HuH-7 (cell line): ENCODE data around the gene PDLIM1.
"Not testable (repeated sequence)": the region's sequence is repeated elsewhere in the genome, so short reads cannot be mapped to it uniquely, and the experiment has no call there.

ENCODE experiments used
- DNase-seq: peaks from one replicate; pipeline ENCODE4 v3.0.0; 2011; ENCODE audit warnings: low spot score

Gene PDLIM1

GRCh38 chr10:95240096-95240495 is 50.7 kb downstream of the PDLIM1 start:
- DNase-seq, result not testable (repeated sequence)

- DNase-seq, result no peak
Measured at GRCh38 chr10:95237376-95238170, 53.2 kb downstream of the PDLIM1 start.

DNA sequence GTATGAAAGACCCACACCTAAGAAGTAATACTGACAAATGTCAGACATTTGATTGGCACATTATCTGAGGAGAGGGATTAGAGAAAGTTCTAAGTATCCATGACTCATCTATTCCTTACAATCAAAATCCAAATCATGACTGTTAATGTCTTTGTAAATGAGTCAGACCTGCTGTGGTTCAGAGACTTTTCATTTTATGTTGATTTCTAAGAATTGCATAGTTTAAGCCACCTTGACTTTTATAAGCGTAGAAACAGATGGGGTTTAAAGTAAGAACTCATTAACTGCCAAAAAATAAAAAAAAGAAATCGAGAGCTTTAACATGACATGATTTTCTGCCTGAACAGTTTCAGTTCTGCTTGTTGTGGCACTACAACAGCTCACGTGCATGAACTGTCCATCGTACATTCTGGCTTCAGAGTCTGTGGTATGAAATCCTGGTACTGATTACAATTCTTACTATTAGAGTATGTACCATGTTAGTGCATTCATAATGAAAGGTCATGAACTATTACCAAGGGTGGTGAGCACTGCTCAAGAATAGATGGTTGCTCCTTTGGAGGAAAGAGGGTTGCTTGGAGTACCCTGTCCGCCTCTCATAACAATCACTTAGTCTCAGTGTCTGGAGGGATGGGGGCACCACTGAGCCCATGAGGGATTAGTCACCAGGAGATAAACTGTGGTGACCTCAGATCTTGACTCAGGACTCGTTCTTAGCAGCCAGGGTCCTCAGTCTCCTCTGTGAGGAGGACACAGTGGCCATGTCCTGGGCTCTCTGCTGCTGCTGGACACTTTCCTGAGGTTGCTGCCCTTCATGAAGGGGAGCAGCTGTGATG is 54.5 kb downstream of the PDLIM1 start:
- DNase-seq, result no peak

- no peak for DNase-seq
Measured at GRCh38 chr10:95235676-95236067, 55.1 kb downstream of the PDLIM1 start.

- no peak for DNase-seq
Measured at GRCh38 chr10:95234951-95235350, 55.9 kb downstream of the PDLIM1 start.

GRCh38 chr10:95233377-95234034 is 57.3 kb downstream of the PDLIM1 start:
- no peak for DNase-seq

DNA sequence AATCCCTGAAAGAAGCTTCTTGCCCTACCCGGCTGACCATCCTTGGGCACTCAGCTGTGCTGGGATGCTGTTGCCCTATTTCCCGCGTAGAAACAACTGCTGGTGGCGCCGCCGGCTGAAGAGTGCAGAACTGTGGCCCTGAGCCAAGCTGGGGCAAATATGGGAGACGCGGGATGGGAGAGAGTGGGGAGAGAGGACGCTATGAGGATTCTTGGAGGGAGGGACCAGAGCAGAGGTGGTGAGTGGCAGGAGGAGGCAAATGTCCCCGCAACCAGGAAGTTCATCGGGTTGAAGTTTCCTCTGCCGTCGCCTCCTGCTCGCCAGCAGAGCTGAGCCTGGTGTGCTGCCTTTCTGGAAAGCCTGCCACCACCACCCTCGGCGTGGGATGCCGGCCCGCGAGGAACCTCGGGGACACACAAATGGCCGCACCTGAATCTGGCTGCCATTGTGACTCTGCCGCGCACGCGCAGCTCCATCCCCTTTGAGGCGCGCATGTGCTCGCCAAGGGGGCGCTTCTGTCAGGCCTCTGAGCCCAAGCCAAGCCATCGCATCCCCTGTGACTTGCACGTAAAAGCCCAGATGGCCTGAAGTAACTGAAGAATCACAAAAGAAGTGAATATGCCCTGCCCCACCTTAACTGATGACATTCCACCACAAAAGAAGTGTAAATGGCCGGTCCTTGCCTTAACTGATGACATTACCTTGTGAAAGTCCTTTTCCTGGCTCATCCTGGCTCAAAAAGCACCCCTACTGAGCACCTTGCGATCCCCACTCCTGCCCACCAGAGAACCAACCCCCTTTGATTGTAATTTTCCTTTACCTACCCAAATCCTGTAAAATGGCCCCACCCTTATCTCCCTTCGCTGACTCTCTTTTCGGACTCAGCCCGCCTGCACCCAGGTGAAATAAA is 59.9 kb downstream of the PDLIM1 start:
- DNase-seq, result not testable (repeated sequence)

DNA sequence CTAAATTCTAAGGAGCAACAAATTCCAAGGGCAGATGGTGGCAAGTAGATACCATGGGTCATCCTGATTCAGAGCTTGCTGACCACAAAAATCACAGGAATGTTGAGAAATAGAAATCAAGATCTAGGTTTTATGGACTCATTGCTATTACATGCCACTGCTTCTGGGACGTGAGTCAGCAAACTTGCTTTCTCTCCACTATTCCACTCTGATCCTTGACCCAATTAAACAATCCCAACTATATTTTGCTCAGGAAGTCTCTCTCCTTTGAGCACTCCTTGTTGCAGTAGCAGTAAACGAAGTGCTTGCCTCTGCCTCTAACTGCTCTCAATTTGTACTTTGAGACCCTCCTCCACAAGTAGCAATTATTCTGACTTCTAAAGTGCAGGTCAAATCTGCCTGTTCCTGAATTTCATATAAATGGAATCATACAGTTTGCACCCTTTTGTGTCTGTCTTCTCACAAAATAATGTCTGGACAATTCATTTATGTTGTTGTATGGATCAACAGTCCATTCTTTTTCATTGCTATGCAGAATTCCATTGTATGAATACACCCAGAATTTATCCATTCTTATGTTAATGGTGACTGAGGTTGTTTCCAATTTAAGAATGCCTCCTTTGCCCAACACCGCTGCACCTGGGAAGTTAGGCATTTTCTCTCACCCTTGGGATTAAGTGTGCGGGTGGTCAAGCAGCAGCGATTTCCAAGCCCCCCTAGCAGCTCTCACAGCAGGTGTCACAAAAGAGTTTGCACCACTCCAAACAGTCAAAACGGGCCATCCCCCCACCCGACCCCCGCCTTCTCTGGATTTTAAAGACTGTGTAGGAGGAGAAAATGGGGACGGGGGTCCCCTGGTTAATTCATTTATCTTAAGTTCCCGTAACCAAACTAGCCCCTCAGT is 60.8 kb downstream of the PDLIM1 start:
- DNase-seq, result no peak

DNA sequence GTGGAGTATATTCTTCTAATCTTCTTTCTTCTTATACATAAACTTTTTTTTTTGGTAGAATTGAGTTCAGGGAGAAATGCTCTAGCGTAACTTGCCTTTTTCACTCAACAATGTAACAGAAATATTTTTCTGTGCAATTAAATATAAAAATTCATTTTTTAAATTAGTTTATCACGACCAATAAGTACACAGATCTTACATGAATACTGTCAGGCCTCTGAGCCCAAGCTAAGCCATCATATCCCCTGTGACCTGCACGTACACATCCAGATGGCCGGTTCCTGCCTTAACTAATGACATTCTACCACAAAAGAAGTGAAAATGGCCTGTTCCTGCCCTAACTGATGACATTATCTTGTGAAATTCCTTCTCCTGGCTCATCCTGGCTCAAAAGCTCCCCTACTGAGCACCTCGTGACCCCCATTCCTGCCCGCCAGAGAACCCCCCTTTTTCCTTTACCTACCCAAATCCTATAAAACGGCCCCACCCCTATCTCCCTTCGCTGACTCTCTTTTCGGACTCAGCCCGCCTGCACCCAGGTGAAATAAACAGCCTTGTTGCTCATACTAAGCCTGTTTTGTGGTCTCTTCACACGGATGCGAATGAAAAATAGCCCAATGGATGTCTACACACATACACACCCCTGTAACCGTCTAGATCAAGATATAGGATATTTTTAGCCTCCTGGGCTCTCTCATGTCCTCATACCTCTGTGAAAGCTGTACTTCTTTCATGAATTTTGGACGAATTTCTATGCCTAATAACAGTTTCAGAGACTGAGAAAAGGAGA is 61.7 kb downstream of the PDLIM1 start:
- not testable (repeated sequence) for DNase-seq

DNA sequence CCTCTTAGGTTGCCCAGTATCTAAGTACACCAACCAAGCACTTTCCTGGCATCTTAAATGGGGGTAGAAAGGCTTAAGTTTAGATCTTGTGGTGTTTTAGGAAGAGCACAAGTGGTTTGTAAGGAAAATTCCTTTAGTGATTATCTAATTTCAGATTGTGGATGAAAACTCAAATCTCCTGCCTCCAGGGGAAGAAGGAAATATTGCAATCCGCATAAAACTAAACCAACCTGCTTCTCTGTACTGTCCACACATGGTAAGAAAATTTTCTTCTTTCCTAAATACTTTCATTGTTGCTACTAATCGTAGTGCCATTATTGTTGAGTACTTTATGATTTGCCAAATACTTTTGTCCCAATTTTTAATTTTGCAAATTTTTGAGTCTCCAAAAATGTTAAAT is 65.7 kb downstream of the PDLIM1 start:
- DNase-seq, result no peak

DNA sequence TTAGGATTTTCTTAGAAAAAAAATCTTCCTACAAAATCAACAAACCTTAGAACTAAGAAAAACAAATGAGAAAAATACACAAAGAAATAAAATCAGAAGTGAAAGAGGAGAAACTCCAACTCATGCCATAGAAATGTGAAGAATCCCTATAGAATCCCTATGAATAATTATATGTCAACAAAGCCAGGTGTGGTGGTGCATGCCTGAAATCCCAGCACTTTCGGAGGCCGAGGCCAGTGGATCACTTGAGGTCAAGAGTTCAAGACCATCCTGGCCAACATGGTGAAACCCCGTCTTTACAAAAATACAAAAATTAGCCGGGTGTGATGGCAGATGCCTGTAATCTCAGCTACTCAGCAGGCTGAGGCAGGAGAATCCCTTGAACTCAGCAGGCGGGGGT is 69.7 kb downstream of the PDLIM1 start:
- DNase-seq, result no peak

DNA sequence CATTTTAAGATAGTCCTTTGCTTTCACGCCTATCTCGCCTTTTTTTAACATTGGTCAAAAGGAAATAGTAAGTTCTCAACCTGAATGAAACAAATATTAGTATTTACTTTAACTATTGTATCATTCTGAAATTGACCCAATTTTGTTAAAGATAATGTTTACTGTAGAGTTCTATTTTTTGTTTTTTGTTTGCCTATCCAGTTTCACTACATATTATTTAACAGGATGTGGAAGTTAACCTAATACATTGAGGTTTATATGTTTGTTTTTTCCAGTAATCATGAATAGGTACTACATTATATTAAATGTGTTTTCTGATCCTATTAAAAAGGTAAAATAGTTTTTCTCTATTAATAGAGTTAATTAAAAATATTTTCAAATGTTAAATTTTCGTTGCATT is 70.3 kb downstream of the PDLIM1 start:
- DNase-seq, result no peak

DNA sequence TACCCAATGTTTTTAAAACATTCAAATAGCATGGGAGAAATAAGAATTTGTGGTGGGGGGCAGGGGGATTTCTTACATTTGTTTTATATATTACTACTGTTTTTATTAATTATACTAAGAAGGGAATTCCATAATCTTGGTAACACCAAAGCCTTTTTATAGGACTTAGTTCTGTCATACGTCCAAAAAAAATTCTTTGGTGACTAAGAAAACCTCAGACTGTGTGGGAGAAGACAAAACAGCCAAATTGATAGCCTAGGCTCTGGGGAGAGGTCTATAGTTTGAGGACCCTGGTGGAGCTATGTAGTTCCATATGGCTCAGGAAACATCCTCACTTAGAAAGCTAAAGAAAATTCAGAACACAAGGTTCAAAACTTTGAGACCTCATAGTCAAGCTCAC is 73.3 kb downstream of the PDLIM1 start:
- DNase-seq, result no peak

GRCh38 chr10:95214793-95215192 is 76.0 kb downstream of the PDLIM1 start:
- no peak for DNase-seq

- DNase-seq, result no peak
Measured at GRCh38 chr10:95214369-95214768, 76.4 kb downstream of the PDLIM1 start.

- no peak for DNase-seq
Measured at GRCh38 chr10:95211606-95212279, 79.1 kb downstream of the PDLIM1 start.

DNA sequence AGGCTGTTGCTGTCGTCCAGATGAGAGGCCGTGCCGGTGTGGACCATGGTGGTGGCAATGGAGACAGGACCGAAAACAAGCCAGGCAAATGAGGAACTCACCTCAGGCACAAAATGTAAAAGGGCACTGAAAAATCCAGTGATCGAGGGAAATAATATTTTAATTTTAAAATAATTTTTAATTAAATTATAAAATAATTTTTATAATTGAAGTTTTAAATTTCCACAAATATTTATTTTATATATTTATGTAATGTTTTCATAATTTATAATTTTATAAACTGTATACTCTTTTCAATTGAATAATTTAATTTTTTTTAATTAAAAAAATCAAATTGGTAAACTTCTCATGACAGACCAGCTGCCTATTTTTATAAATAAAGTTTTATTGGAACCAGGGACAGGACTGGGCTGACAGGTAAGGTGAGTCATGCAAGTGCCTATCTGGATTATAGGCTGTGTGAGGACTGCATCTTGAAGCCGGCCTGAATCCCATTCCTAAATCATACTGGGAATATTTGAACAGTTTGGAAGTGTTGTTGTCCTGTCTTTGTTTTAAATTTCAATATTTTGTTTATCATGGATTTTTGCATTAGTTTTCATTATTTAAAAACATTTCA is 81.2 kb downstream of the PDLIM1 start:
- no peak for DNase-seq

GRCh38 chr10:95208702-95209391 is 82.0 kb downstream of the PDLIM1 start:
- DNase-seq, result no peak
